Spleen (tissue), 7 donors: ENCODE results near the gene ADARB2.

Experiments
- CTCF ChIP-seq, 11 experiments: fragments of 200-600 bp in 7 of 11; fragments of 450-650 bp in 4 of 11; sonication (generic) in 4 of 11; IDR thresholded peaks in 8 of 11; conservative IDR thresholded peaks in 3 of 11; 1 replicate in 7 of 11; 2 replicates in 4 of 11; pipeline versions ENCODE4 v1.4.0 to v1.8.0; 2016 to 2021; ENCODE audit warnings: antibody characterized with exemption in 11 of 11, inconsistent platforms in 4 of 11, mild to moderate bottlenecking in 1 of 11
- POLR2A ChIP-seq, 3 donors: fragments of 450-650 bp; IDR thresholded peaks; one replicate each; pipeline ENCODE4 v1.5.1; 2017; ENCODE audit warnings: antibody characterized with exemption in 3 of 3, mild to moderate bottlenecking in 1 of 3
- donor health status: DM: no; HTN: no; CAD: no; lungs with moderate emphysema.
- donor health status: DM: no; HTN: no; CAD: no.
- donor health status: DM: no; HTN: no; CAD: no.

GRCh38 chr10:1736972-1737221 is 428 bp downstream of the ADARB2 start:
- TF ChIP-seq CTCF (IDR thresholded peaks at IDR 0.05 in 8 of 11, conservative IDR thresholded peaks at IDR 0.05 in 3 of 11) (no peak), POLR2A (IDR thresholded peaks at IDR 0.05) (no peak)
